Keratinocyte (primary cell): ENCODE results near the gene USH1C. TPM values are rescaled to one million over a fixed set of nuclear protein-coding genes. Genes with fewer than 3 reads are reported as not detected.

ENCODE experiments used
- DNase-seq: peaks from one replicate; pipeline ENCODE4 v3.0.0-alpha.2; 2011; ENCODE audit warnings: low read depth, missing footprints, low spot score
- FAIRE-seq: peaks from 2 replicates; lab custom pipeline; 2011; peaks lifted over from hg19 to GRCh38; lab: Jason Lieb, UNC
- H2AFZ ChIP-seq: 2 replicates; pipeline ENCODE4 v1.6.0; 2012; ENCODE audit warnings: low read length, control low read depth, inconsistent platforms; ENCODE audit not compliant: control insufficient read depth
- H3K27ac ChIP-seq: 2 replicates; pipeline ENCODE4 v1.5.1; 2011; ENCODE audit warnings: low read length; ENCODE audit not compliant: control insufficient read depth, insufficient read depth
- H3K27me3 ChIP-seq: 3 replicates; pipeline ENCODE4 v1.6.0; 2011; ENCODE audit warnings: low read length; ENCODE audit not compliant: control insufficient read depth, insufficient read depth; ENCODE audit errors: extremely low read depth
- H3K36me3 ChIP-seq, 2 experiments: 2 replicates in 1 of 2; 3 replicates in 1 of 2; pipeline ENCODE4 v1.5.1; 2011; ENCODE audit warnings: low read length in 2 of 2, mild to moderate bottlenecking in 1 of 2; ENCODE audit not compliant: control insufficient read depth in 2 of 2, insufficient read depth in 2 of 2; ENCODE audit errors: extremely low read depth in 1 of 2
- H3K4me1 ChIP-seq: 3 replicates; pipeline ENCODE4 v1.5.1; 2011; ENCODE audit warnings: low read length; ENCODE audit not compliant: control insufficient read depth, insufficient read depth; ENCODE audit errors: extremely low read depth
- H3K4me2 ChIP-seq: 3 replicates; pipeline ENCODE4 v1.6.0; 2011; ENCODE audit warnings: low read depth, low read length; ENCODE audit not compliant: control insufficient read depth, insufficient read depth; ENCODE audit errors: extremely low read depth
- H3K4me3 ChIP-seq, 3 experiments: fragments of 200-600 bp in 1 of 3; sonication (generic) in 1 of 3; 2 replicates in 2 of 3; 3 replicates in 1 of 3; pipeline ENCODE4 v1.5.1; 2011 to 2016; ENCODE audit warnings: low read length in 3 of 3, mild to moderate bottlenecking in 3 of 3, control low read depth in 2 of 3, inconsistent platforms in 1 of 3, low read depth in 1 of 3, mixed read lengths in 1 of 3, mixed run types in 1 of 3, moderate library complexity in 1 of 3; ENCODE audit not compliant: control insufficient read depth in 2 of 3, insufficient read depth in 2 of 3; ENCODE audit errors: extremely low read depth in 1 of 3
- H3K79me2 ChIP-seq: 2 replicates; pipeline ENCODE4 v1.6.0; 2012; ENCODE audit warnings: low read length; ENCODE audit not compliant: control insufficient read depth, insufficient read depth
- H3K9ac ChIP-seq: 3 replicates; pipeline ENCODE4 v1.6.0; 2011; ENCODE audit warnings: low read length; ENCODE audit not compliant: control insufficient read depth, insufficient read depth; ENCODE audit errors: extremely low read depth
- H3K9me1 ChIP-seq: 3 replicates; pipeline ENCODE4 v1.6.0; 2011; ENCODE audit warnings: low read length; ENCODE audit not compliant: control insufficient read depth, insufficient read depth; ENCODE audit errors: extremely low read depth
- H3K9me3 ChIP-seq: 2 replicates; pipeline ENCODE4 v1.5.1; 2012; ENCODE audit warnings: low read depth, low read length; ENCODE audit not compliant: control insufficient read depth
- H4K20me1 ChIP-seq: 3 replicates; pipeline ENCODE4 v1.6.0; 2011; ENCODE audit warnings: low read length; ENCODE audit not compliant: control insufficient read depth, insufficient read depth; ENCODE audit errors: extremely low read depth
- CTCF ChIP-seq, 3 experiments: IDR thresholded peaks in 1 of 3; conservative IDR thresholded peaks in 1 of 3; optimal IDR thresholded peaks in 1 of 3; 2 replicates in 2 of 3; 3 replicates in 1 of 3; pipeline versions ENCODE3 to v1.5.1; 2011; ENCODE audit warnings: low read length in 3 of 3, mild to moderate bottlenecking in 3 of 3, moderate library complexity in 2 of 3, control low read depth in 1 of 3, inconsistent platforms in 1 of 3; ENCODE audit not compliant: insufficient read depth in 2 of 3; ENCODE audit errors: extremely low read depth in 1 of 3
- EZH2 ChIP-seq: IDR thresholded peaks from one replicate; pipeline ENCODE4 v1.6.1; 2012; ENCODE audit warnings: inconsistent platforms, mild to moderate bottlenecking, low read length, moderate library complexity
- dilution Hi-C: fragments of 300-500 bp; cut with MboI; formaldehyde crosslinking; loops from one replicate; pipeline ENCODE4 v1.7.0; 2020; ENCODE audit warnings: low sequenced_read_pairs; ENCODE audit not compliant: extremely low pct_ligation_motif_present
- polyA plus RNA-seq, 5 experiments: library from polyadenylated mRNA; depleted of rRNA in 3 of 5; stranded (reverse) in 3 of 5; stranded (forward) in 1 of 5; unstranded in 1 of 5; fragments of >200 nt; gene quantifications; 1 replicate in 1 of 5; 2 replicates in 3 of 5; 3 replicates in 1 of 5; pipeline versions ENCODE4 v1.2.1 to v1.2.3, GENCODE V29; 2011 to 2012; ENCODE audit warnings: missing spikeins in 2 of 5, low read depth in 1 of 5, low replicate concordance in 1 of 5

Gene USH1C
- polyA plus RNA-seq, 1 donor (not counting 4 experiments of a cell fraction or from before 2014, with no cell fraction given): not detected

DNA sequence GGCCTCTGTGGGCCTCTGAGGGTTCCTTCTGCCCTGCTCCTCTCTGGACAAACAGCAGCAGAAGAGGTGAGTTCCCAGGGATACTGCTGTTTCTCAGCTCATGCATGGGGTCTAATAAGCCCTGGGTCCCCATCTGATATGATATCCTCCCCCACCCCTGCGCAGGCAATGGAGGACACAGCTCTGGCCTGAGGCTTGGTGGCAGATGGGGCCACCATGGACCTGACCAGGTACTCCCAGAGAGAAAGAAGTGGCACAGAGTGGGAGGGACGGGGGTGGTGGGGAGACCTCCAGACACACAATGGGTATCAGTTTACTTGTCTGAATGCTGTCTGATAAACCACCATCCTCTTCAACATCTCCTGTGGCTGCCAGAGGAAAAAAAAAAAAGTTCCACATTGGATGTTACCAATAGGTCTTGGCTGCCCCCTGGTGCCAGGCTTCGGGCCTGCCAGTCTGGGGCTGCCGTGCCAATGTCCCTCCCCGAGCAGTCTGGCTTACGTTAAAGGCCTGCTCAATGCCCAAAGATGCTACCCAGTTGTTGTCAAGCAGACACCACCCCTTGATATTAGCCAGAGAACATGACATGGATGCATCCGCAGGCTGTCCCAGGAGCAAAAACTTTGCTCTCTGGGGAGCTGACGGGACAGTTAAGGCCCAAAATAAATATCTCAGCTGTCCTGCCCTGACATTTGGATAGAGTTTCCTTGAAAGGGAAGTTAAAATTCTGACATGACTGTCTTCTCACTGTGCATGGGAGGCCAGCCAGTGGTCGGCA lies 39.7 kb downstream of the USH1C start:
- no peak overlapping the region for H3K4me2 ChIP-seq
- DNase-seq: peak; percentile 4
- no peaks in the 10 kb centered on the region for H3K4me1 ChIP-seq
- H4K20me1 ChIP-seq: no peaks in the 10 kb centered on the region
- FAIRE-seq: no peak
- no peaks in the 10 kb centered on the region for H3K36me3 ChIP-seq
- no peak overlapping the region for H3K4me3 ChIP-seq
- H3K27ac ChIP-seq: no peak overlapping the region
- H2AFZ ChIP-seq: no peak overlapping the region
- no peaks in the 10 kb centered on the region for H3K9me1 ChIP-seq
- no peak for TF ChIP-seq EZH2
- TF ChIP-seq CTCF (optimal IDR thresholded peaks at IDR 0.05 in 1 of 3, IDR thresholded peaks at IDR 0.05 in 1 of 3, conservative IDR thresholded peaks at IDR 0.05 in 1 of 3; ENCODE audit: extremely low read depth in 1 of 3, insufficient read depth in 2 of 3, low read length in 3 of 3): peak; percentile 86 to 96 (median 90)
- H3K9ac ChIP-seq: no peak overlapping the region
- no peaks in the 10 kb centered on the region for H3K79me2 ChIP-seq
- H3K27me3 ChIP-seq: peaks cover 17% of the 10 kb centered on the region
- dilution Hi-C loops: no loop called here
- H3K9me3 ChIP-seq: no peaks in the 10 kb centered on the region

GRCh38 chr11:17502630-17503029 lies 41.6 kb downstream of the USH1C start:
- TF ChIP-seq EZH2 (no peak), CTCF (optimal IDR thresholded peaks at IDR 0.05 in 1 of 3, IDR thresholded peaks at IDR 0.05 in 1 of 3, conservative IDR thresholded peaks at IDR 0.05 in 1 of 3; ENCODE audit: extremely low read depth in 1 of 3, insufficient read depth in 2 of 3, low read length in 3 of 3) (no peak)
- Histone ChIP-seq H3K79me2 (no peaks in the 10 kb centered on the region), H2AFZ (no peak overlapping the region), H4K20me1 (no peaks in the 10 kb centered on the region), H3K27ac (no peak overlapping the region), H3K4me3 (no peak overlapping the region), H3K4me1 (no peaks in the 10 kb centered on the region), H3K36me3 (no peaks in the 10 kb centered on the region), H3K9me3 (no peaks in the 10 kb centered on the region), H3K4me2 (no peak overlapping the region), H3K27me3 (peaks cover 18% of the 10 kb centered on the region), H3K9me1 (no peaks in the 10 kb centered on the region), H3K9ac (no peak overlapping the region)
- dilution Hi-C loops: no loop called here
- FAIRE-seq (no peak), DNase-seq (no peak)
